ENCODE measurements around the gene TBL1X. TPM values are rescaled to one million over a fixed set of nuclear protein-coding genes. Genes with fewer than 3 reads are reported as not detected.

The TBL1X gene
- total and polyA plus RNA-seq, 2 of the 8 experiments (the other 6 are each of a cell fraction or from before 2014, with no cell fraction given): 13.3 to 25.6 TPM

DNA sequence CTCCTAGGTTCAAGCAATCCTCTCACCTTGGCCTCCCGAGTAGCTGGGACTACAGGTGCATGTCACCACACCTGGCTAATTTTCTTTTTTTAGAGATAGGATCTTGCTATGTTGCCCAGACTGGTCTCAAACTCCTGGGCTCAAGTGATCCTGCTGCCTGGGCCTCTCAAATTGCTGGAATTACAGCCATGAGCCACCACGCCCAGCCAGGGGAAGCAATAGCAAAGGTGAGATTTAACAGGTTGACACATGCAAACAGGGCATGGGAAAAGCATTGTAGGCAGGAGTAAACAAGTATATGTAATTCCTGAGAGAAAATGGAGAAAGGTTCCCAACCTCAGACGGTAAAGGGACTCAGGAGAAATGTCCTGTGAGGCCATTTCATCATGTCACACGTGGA, 33.6 kb upstream of the TBL1X start:
- no peaks in the 10 kb centered on the region for H3K36me3 ChIP-seq (ENCODE audit: control insufficient read depth in 2 of 4, insufficient read depth in 4 of 4, low read length in 3 of 4)
- no peak overlapping the region for H3K56ac ChIP-seq (replicated peaks; ENCODE audit: insufficient read length, low read depth, low read length)
- H3K9ac ChIP-seq (replicated peaks in 1 of 4; ENCODE audit: extremely low read depth in 1 of 4, low read depth in 3 of 4, low read length in 3 of 4): no peak overlapping the region
- no peak overlapping the region for H3K27ac ChIP-seq (ENCODE audit: low read depth, low read length)
- no peak overlapping the region for H2BK15ac ChIP-seq (ENCODE audit: low read length)
- WGBS, 2 experiments (ENCODE audit: extremely low coverage in 1 of 2, insufficient coverage in 1 of 2, insufficient read length in 1 of 2, insufficient replicate concordance in 2 of 2, low coverage in 1 of 2, low lambda C conversion rate in 2 of 2, missing lambda C conversion rate in 1 of 2): 94% methylated on average over 2 of the region's 4 CpGs; no CpG with 5 or more reads in 1 of the 2 experiments
- H2BK5ac ChIP-seq (ENCODE audit: low read depth, low read length): no peak overlapping the region
- no peaks in the 10 kb centered on the region for H3K79me1 ChIP-seq (ENCODE audit: low read depth, low read length)
- H3K4me3 ChIP-seq (ENCODE audit: extremely low read depth in 1 of 4, insufficient read depth in 2 of 4, low read depth in 3 of 4, low read length in 4 of 4): no peak overlapping the region
- no peaks in the 10 kb centered on the region for H4K20me1 ChIP-seq (replicated peaks in 1 of 2; ENCODE audit: control insufficient read depth in 1 of 2, insufficient read depth in 2 of 2, low read length in 2 of 2)
- POLR2A ChIA-PET (ENCODE audit: partially characterized antibody): no interaction called here
- no peak overlapping the region for H3K23ac ChIP-seq (ENCODE audit: insufficient read length)
- FAIRE-seq (no peak), DNase-seq (ENCODE audit: low read depth in 1 of 2, low spot score in 2 of 2) (no peak)
- H2AFZ ChIP-seq (ENCODE audit: low read length): no peak overlapping the region
- H2BK120ac ChIP-seq (replicated peaks; ENCODE audit: low read depth, low read length): no peak overlapping the region
- no peak overlapping the region for H4K5ac ChIP-seq (ENCODE audit: insufficient read length, low read depth, low read length)
- H3K79me2 ChIP-seq (ENCODE audit: control insufficient read depth in 1 of 2, insufficient read depth in 2 of 2, low read length in 2 of 2): no peaks in the 10 kb centered on the region
- no peak overlapping the region for H4K8ac ChIP-seq (ENCODE audit: extremely low read depth, insufficient read depth, low read length)
- H2BK12ac ChIP-seq (ENCODE audit: low read depth, low read length): no peak overlapping the region
- no peak overlapping the region for H3K4me2 ChIP-seq (ENCODE audit: insufficient read depth in 1 of 2, low read depth in 2 of 2, low read length in 2 of 2)
- H3K27me3 ChIP-seq (replicated peaks in 1 of 4; ENCODE audit: control insufficient read depth in 3 of 4, extremely low read depth in 1 of 4, insufficient read depth in 3 of 4, low read length in 3 of 4): no peaks in the 10 kb centered on the region
- CTCF ChIA-PET (ENCODE audit: partially characterized antibody): no interaction called here
- no peak overlapping the region for H3K4ac ChIP-seq (replicated peaks; ENCODE audit: insufficient read length, low read depth, low read length)
- H3K14ac ChIP-seq (ENCODE audit: insufficient read length): no peak overlapping the region
- H2BK20ac ChIP-seq (ENCODE audit: low read length): no peak overlapping the region
- no peak overlapping the region for H4K91ac ChIP-seq (replicated peaks; ENCODE audit: insufficient read length, low read length)
- no peaks in the 10 kb centered on the region for H3K4me1 ChIP-seq (replicated peaks in 1 of 4; ENCODE audit: control insufficient read depth in 3 of 4, insufficient read depth in 4 of 4, low read length in 3 of 4)
- H3K23me2 ChIP-seq (ENCODE audit: low read depth, low read length): no peaks in the 10 kb centered on the region
- H3K9me3 ChIP-seq (ENCODE audit: insufficient read depth in 2 of 2, low read depth in 1 of 2, low read length in 1 of 2): no peaks in the 10 kb centered on the region
- no peak overlapping the region for H3K18ac ChIP-seq (ENCODE audit: extremely low read depth, low read length)
- H2AK5ac ChIP-seq (ENCODE audit: low read depth, low read length): no peak overlapping the region
- TF ChIP-seq CEBPB (IDR thresholded peaks at IDR 0.05; ENCODE audit: low read depth, low read length): no peak
- TF ChIP-seq RBBP5 (IDR thresholded peaks at IDR 0.05; ENCODE audit: borderline replicate concordance, low read depth, low read length): no peak
- TF ChIP-seq CTCF (IDR thresholded peaks at IDR 0.05; ENCODE audit: control extremely low read depth in 1 of 3, insufficient read depth in 1 of 3, low read depth in 1 of 3, low read length in 3 of 3): no peak
- TF ChIP-seq TBP (IDR thresholded peaks at IDR 0.05; ENCODE audit: low read depth, low read length): no peak
- no peak for TF ChIP-seq PHF8 (conservative IDR thresholded peaks at IDR 0.05; ENCODE audit: low read depth, low read length)
- no peak for TF ChIP-seq POLR2A (IDR thresholded peaks at IDR 0.05; ENCODE audit: control extremely low read depth in 1 of 2, low read depth in 2 of 2, low read length in 2 of 2)
- no peak for TF ChIP-seq NANOG (IDR thresholded peaks at IDR 0.05; ENCODE audit: insufficient read depth, low read depth, low read length, poor library complexity, severe bottlenecking)

All from H1 (cell line).